ENCODE data around the gene MLLT3. TPM values are rescaled to one million over a fixed set of nuclear protein-coding genes. Genes with fewer than 3 reads are reported as not detected.

MLLT3 gene
- total RNA-seq, 1 donor from 2014 or later: 14.6 TPM

GRCh38 chr9:20313415-20313814, 308.9 kb downstream of the MLLT3 start:
- intact Hi-C loops (cut with DNase I): no loop called here
- ATAC-seq (no peak), DNase-seq (ENCODE audit: missing footprints) (no peak)

GRCh38 chr9:20312732-20313131, 309.6 kb downstream of the MLLT3 start:
- DNase-seq (ENCODE audit: missing footprints) (no peak), ATAC-seq (no peak)
- intact Hi-C loops (cut with DNase I): no loop called here

- intact Hi-C loops (cut with DNase I): no loop called here
- DNase-seq (ENCODE audit: missing footprints) (no peak), ATAC-seq (no peak)
Observed at GRCh38 chr9:20310024-20310423, 312.3 kb downstream of the MLLT3 start.

GRCh38 chr9:20309124-20309523, 313.2 kb downstream of the MLLT3 start:
- DNase-seq (ENCODE audit: missing footprints) (no peak), ATAC-seq (no peak)
- intact Hi-C loops (cut with DNase I): no loop called here

- ATAC-seq: no peak
- no peak for DNase-seq (ENCODE audit: missing footprints)
- intact Hi-C loops (cut with DNase I): no loop called here
Observed at GRCh38 chr9:20307621-20308020, 314.7 kb downstream of the MLLT3 start.

- intact Hi-C loops (cut with DNase I): no loop called here
- ATAC-seq: no peak
- DNase-seq (ENCODE audit: missing footprints): no peak
Observed at GRCh38 chr9:20305452-20305851, 316.8 kb downstream of the MLLT3 start.

GRCh38 chr9:20303996-20304395, 318.3 kb downstream of the MLLT3 start:
- intact Hi-C loops (cut with DNase I): no loop called here
- ATAC-seq: no peak
- DNase-seq (ENCODE audit: missing footprints): no peak

GRCh38 chr9:20303066-20303465, 319.2 kb downstream of the MLLT3 start:
- intact Hi-C loops (cut with DNase I): no loop called here
- ATAC-seq (no peak), DNase-seq (ENCODE audit: missing footprints) (no peak)

- DNase-seq (ENCODE audit: missing footprints) (no peak), ATAC-seq (no peak)
- intact Hi-C loops (cut with DNase I): no loop called here
Observed at GRCh38 chr9:20302197-20302596, 320.1 kb downstream of the MLLT3 start.

- ATAC-seq: no peak
Observed at GRCh38 chr9:20300430-20301115, 321.7 kb downstream of the MLLT3 start.

GRCh38 chr9:20297646-20298084, 324.6 kb downstream of the MLLT3 start:
- DNase-seq (ENCODE audit: missing footprints) (no peak), ATAC-seq (no peak)
- intact Hi-C loops (cut with DNase I): no loop called here

More at GRCh38 chr9:20300430-20301115, 321.7 kb downstream of the MLLT3 start:
- intact Hi-C loops (cut with DNase I): no loop called here
- no peak for DNase-seq (ENCODE audit: missing footprints)

- ATAC-seq (no peak), DNase-seq (ENCODE audit: missing footprints) (no peak)
- intact Hi-C loops (cut with DNase I): no loop called here
Observed at GRCh38 chr9:20295555-20295954, 326.7 kb downstream of the MLLT3 start.

GRCh38 chr9:20294046-20294750, 328.1 kb downstream of the MLLT3 start:
- ATAC-seq (no peak), DNase-seq (ENCODE audit: missing footprints) (no peak)
- intact Hi-C loops (cut with DNase I): no loop called here

GRCh38 chr9:20292002-20292401, 330.3 kb downstream of the MLLT3 start:
- no peak for DNase-seq (ENCODE audit: missing footprints)
- intact Hi-C loops (cut with DNase I): no loop called here
- ATAC-seq: no peak

Small RNAs within 50 kb of the gene (microRNA-seq; reads per million reads assigned to microRNA genes)
- gene MIR4473 (2.9 reads per million), gene MIR4474 (not detected)

Other genes with a start within 250 kb of the MLLT3 start
- 29.8 TPM for gene FOCAD, start 61.8 kb upstream of the MLLT3 start, total RNA-seq